ENCODE measurements around the gene CAMKV. TPM values are rescaled to one million over a fixed set of nuclear protein-coding genes. Genes with fewer than 3 reads are reported as not detected.

The CAMKV gene
- total and polyA plus RNA-seq, 12 donors: 0.27 to 1.5 (median 0.65) TPM; not detected in 4

GRCh38 chr3:49880581-49881315 is 11.0 kb upstream of the CAMKV start:
- no peaks in the 10 kb centered on the region for H3K9me3 ChIP-seq (replicated peaks in 1 of 3)
- no peak overlapping the region for H3K4me3 ChIP-seq
- intact Hi-C loops (cut with DNase I): no loop called here
- no peaks in the 10 kb centered on the region for H3K4me1 ChIP-seq (replicated peaks in 1 of 2)
- H3K27me3 ChIP-seq: no peaks in the 10 kb centered on the region
- H3K36me3 ChIP-seq (replicated peaks in 1 of 2): no peaks in the 10 kb centered on the region
- H3K27ac ChIP-seq: no peak overlapping the region
- no peak for DNase-seq
- 42 to 59% (median 50%) methylated on average over 4 to 6 of the region's 6 CpGs for WGBS, 4 donors
- TF ChIP-seq CTCF (IDR thresholded peaks at IDR 0.05): no peak
- no peak for TF ChIP-seq POLR2A (IDR thresholded peaks at IDR 0.05)

- Histone ChIP-seq H3K27me3 (no peaks in the 10 kb centered on the region), H3K4me1 (replicated peaks in 1 of 2) (no peaks in the 10 kb centered on the region), H3K4me3 (no peak overlapping the region), H3K9me3 (replicated peaks in 1 of 3) (no peaks in the 10 kb centered on the region), H3K36me3 (replicated peaks in 1 of 2) (no peaks in the 10 kb centered on the region), H3K27ac (no peak overlapping the region)
- no peak for TF ChIP-seq CTCF (IDR thresholded peaks at IDR 0.05)
- no peak for TF ChIP-seq POLR2A (IDR thresholded peaks at IDR 0.05)
- no peak for DNase-seq
- intact Hi-C loops (cut with DNase I): no loop called here
- WGBS, 4 donors: 68 to 93% (median 75%) methylated on average over 2 of the region's 2 CpGs
Measured at GRCh38 chr3:49879721-49880120, 10.0 kb upstream of the CAMKV start.

GRCh38 chr3:49878686-49879085 is 9.0 kb upstream of the CAMKV start:
- no peaks in the 10 kb centered on the region for H3K4me1 ChIP-seq (replicated peaks in 1 of 2)
- no peak for TF ChIP-seq POLR2A (IDR thresholded peaks at IDR 0.05)
- no peak for TF ChIP-seq CTCF (IDR thresholded peaks at IDR 0.05)
- H3K27me3 ChIP-seq: no peaks in the 10 kb centered on the region
- no peak overlapping the region for H3K4me3 ChIP-seq
- H3K27ac ChIP-seq: no peak overlapping the region
- H3K9me3 ChIP-seq (replicated peaks in 1 of 3): no peaks in the 10 kb centered on the region
- H3K36me3 ChIP-seq (replicated peaks in 1 of 2): no peaks in the 10 kb centered on the region
- intact Hi-C loops (cut with DNase I): no loop called here
- no peak for DNase-seq

GRCh38 chr3:49877716-49878115 is 8.0 kb upstream of the CAMKV start:
- Histone ChIP-seq H3K27ac (no peak overlapping the region), H3K4me3 (no peak overlapping the region), H3K36me3 (replicated peaks in 1 of 2) (no peaks in the 10 kb centered on the region), H3K9me3 (replicated peaks in 1 of 3) (no peaks in the 10 kb centered on the region), H3K27me3 (no peaks in the 10 kb centered on the region), H3K4me1 (replicated peaks in 1 of 2) (no peaks in the 10 kb centered on the region)
- intact Hi-C loops (cut with DNase I): no loop called here
- TF ChIP-seq CTCF (IDR thresholded peaks at IDR 0.05): no peak
- no peak for TF ChIP-seq POLR2A (IDR thresholded peaks at IDR 0.05)
- no peak for DNase-seq
- 80 to 100% (median 92%) methylated on average over 2 of the region's 2 CpGs for WGBS, 4 donors
